Hepatocyte (in vitro differentiated cells): Measurements from ENCODE around the gene CALML3. TPM values are rescaled to one million over a fixed set of nuclear protein-coding genes. Genes with fewer than 3 reads are reported as not detected.

Source experiments
- DNase-seq: peaks from one replicate; pipeline ENCODE4 v3.0.0-alpha.2; 2016; ENCODE audit warnings: low spot score
- H2AFZ ChIP-seq: fragments of 200-600 bp; sonication (generic); 2 replicates; pipeline ENCODE4 v1.6.0; 2016; ENCODE audit warnings: antibody characterized with exemption, mild to moderate bottlenecking
- H3K27ac ChIP-seq: fragments of 200-600 bp; sonication (generic); 2 replicates; pipeline ENCODE4 v1.5.1; 2016; ENCODE audit warnings: mild to moderate bottlenecking
- H3K27me3 ChIP-seq: fragments of 200-600 bp; sonication (generic); 2 replicates; pipeline ENCODE4 v1.6.1; 2016
- H3K36me3 ChIP-seq: fragments of 200-600 bp; sonication (generic); replicated peaks from 2 replicates; pipeline ENCODE4 v1.5.1; 2016; ENCODE audit warnings: low read depth; ENCODE audit not compliant: insufficient read depth
- H3K4me1 ChIP-seq: fragments of 200-600 bp; sonication (generic); 2 replicates; pipeline ENCODE4 v1.5.1; 2016; ENCODE audit warnings: mild to moderate bottlenecking, moderate library complexity; ENCODE audit not compliant: insufficient read depth
- H3K4me2 ChIP-seq: fragments of 200-600 bp; sonication (generic); 2 replicates; pipeline ENCODE4 v1.6.0; 2016
- H3K4me3 ChIP-seq: fragments of 200-600 bp; sonication (generic); 2 replicates; pipeline ENCODE4 v1.5.1; 2016; ENCODE audit warnings: mild to moderate bottlenecking
- H3K79me2 ChIP-seq: fragments of 200-600 bp; sonication (generic); 2 replicates; pipeline ENCODE4 v1.6.0; 2017; ENCODE audit warnings: mild to moderate bottlenecking
- H3K9me2 ChIP-seq: fragments of 200-600 bp; sonication (generic); replicated peaks from 2 replicates; pipeline ENCODE4 v1.6.0; 2017; ENCODE audit warnings: mild to moderate bottlenecking; ENCODE audit not compliant: insufficient read depth
- H3K9me3 ChIP-seq: fragments of 200-600 bp; sonication (generic); 2 replicates; pipeline ENCODE4 v1.5.1; 2016; ENCODE audit warnings: low read depth, mild to moderate bottlenecking
- H4K20me1 ChIP-seq: fragments of 200-600 bp; sonication (generic); 2 replicates; pipeline ENCODE4 v1.6.0; 2016; ENCODE audit warnings: mild to moderate bottlenecking; ENCODE audit not compliant: insufficient read depth, poor library complexity, severe bottlenecking
- EZH2 ChIP-seq: fragments of 200-600 bp; sonication (generic); IDR thresholded peaks from 2 replicates; pipeline ENCODE4 v1.6.1; 2016; ENCODE audit warnings: antibody characterized with exemption, mild to moderate bottlenecking, borderline replicate concordance
- EZH2phosphoT487 ChIP-seq: fragments of 200-600 bp; sonication (generic); IDR thresholded peaks from one replicate; pipeline ENCODE4 v1.6.1; 2018; ENCODE audit warnings: antibody characterized with exemption, mild to moderate bottlenecking, low read depth, moderate library complexity; ENCODE audit not compliant: unreplicated experiment, severe bottlenecking
- WGBS: methylation state at CpG from one replicate; pipeline ENCODE4 v1.1.6; 2016; ENCODE audit warnings: low lambda C conversion rate; ENCODE audit errors: missing lambda C conversion rate; 5-methylcytosine and 5-hydroxymethylcytosine counted together
- polyA plus RNA-seq: library from polyadenylated mRNA; unstranded; fragments of >200 nt; fragmentation: Nextera tagmentation; extraction: Ambion mirVana; gene quantifications from 2 replicates; pipeline ENCODE4 v1.2.1, GENCODE V29; 2016
- total RNA-seq: library from RNA; depleted of rRNA; stranded (reverse); fragments of >200 nt; gene quantifications from 2 replicates; pipeline ENCODE4 v1.2.3, GENCODE V29; 2014
- TF ChIP-seq, protein P1 (sequence below): fragments of 200-600 bp; sonication (generic); IDR thresholded peaks from 2 replicates; pipeline ENCODE4 v1.5.1; 2016; ENCODE audit warnings: antibody characterized with exemption, mild to moderate bottlenecking; ENCODE audit not compliant: poor library complexity

CALML3 gene
- total and polyA plus RNA-seq, 2 experiments from 2014 or later = not detected

DNA sequence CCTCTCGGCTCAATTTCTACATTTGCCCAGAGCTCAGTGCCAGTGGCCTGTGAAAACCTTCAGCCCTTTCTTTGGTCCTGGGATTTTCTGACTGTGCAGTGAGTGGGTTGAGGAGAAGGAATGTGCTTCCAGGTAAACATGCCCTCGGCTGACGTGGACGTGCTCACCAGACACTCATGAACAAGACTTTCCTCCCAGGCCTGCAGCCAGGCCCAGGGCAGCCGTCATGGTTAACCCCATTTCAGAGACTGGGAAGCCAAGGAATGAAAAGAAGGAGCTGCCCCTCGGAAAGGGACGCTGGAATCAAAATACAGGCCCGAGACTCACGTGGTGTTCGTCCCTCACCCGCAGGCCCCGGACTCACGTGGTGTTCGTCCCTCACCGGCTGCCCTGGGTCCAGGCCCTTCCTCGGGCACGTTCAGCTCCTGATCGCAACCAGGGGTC, 16.6 kb upstream of the CALML3 start:
- H3K4me1 ChIP-seq = peaks cover 19% of the 10 kb centered on the region
- H3K9me2 ChIP-seq = no peaks in the 10 kb centered on the region
- H3K27ac ChIP-seq = no peak overlapping the region
- no peaks in the 10 kb centered on the region for H3K79me2 ChIP-seq
- H3K36me3 ChIP-seq = no peaks in the 10 kb centered on the region
- no peak overlapping the region for H3K4me2 ChIP-seq
- DNase-seq = no peak
- no peaks in the 10 kb centered on the region for H3K27me3 ChIP-seq
- H2AFZ ChIP-seq = no peak overlapping the region
- no peaks in the 10 kb centered on the region for H3K9me3 ChIP-seq
- TF ChIP-seq EZH2phosphoT487 (no peak), EZH2 (no peak)
- TF ChIP-seq, protein P1, sequence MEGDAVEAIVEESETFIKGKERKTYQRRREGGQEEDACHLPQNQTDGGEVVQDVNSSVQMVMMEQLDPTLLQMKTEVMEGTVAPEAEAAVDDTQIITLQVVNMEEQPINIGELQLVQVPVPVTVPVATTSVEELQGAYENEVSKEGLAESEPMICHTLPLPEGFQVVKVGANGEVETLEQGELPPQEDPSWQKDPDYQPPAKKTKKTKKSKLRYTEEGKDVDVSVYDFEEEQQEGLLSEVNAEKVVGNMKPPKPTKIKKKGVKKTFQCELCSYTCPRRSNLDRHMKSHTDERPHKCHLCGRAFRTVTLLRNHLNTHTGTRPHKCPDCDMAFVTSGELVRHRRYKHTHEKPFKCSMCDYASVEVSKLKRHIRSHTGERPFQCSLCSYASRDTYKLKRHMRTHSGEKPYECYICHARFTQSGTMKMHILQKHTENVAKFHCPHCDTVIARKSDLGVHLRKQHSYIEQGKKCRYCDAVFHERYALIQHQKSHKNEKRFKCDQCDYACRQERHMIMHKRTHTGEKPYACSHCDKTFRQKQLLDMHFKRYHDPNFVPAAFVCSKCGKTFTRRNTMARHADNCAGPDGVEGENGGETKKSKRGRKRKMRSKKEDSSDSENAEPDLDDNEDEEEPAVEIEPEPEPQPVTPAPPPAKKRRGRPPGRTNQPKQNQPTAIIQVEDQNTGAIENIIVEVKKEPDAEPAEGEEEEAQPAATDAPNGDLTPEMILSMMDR = no peak
- WGBS = 94% methylated on average over 18 of the region's 18 CpGs
- H4K20me1 ChIP-seq = no peaks in the 10 kb centered on the region
- H3K4me3 ChIP-seq = no peak overlapping the region

DNA sequence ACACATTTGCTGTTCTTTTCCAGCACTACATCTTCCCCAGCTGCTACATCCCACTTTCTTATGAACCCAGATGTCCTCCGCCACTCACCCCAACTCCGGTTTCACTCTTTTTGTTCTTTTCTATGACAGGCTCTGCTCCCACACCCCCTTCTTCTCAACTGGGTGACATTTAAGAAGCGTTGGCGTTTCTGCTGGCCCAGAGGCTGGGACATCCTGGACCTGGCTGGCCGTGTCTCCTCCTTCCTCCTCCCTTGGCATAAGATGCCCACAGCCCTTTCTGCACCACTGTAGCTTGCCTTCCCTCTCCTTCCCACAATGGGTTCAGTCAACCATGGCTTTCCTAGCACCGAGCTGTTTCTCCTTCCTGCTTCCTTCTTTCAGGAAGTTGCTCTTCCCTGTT, 16.0 kb upstream of the CALML3 start:
- Histone ChIP-seq H3K79me2 (no peaks in the 10 kb centered on the region), H2AFZ (no peak overlapping the region), H4K20me1 (no peaks in the 10 kb centered on the region), H3K27ac (no peak overlapping the region), H3K4me3 (no peak overlapping the region), H3K9me2 (no peaks in the 10 kb centered on the region), H3K4me1 (peaks cover 23% of the 10 kb centered on the region), H3K9me3 (no peaks in the 10 kb centered on the region), H3K36me3 (no peaks in the 10 kb centered on the region), H3K27me3 (no peaks in the 10 kb centered on the region), H3K4me2 (no peak overlapping the region)
- TF ChIP-seq EZH2phosphoT487 (no peak), EZH2 (no peak)
- TF ChIP-seq, protein P1 = no peak
- 99% methylated on average over 6 of the region's 6 CpGs for WGBS
- no peak for DNase-seq

DNA sequence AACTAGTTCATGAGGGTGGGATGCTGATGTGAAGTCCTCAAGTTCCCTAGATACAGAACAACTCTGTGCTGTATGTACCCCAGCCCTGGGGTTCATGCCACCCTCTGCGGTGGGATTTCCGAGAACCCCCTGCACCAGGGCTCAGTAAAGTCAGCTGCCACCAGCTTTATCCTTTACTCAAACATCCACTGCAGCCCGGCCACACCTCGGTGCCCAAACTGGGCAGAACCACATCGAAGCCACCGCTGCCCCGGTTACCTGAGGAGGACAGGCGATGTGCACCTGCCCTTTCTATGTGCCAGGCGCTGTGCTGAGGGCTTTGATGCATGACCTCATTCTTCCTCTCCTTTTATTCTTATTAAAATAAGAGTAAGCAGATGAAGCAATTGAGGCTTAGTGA, 15.5 kb upstream of the CALML3 start:
- H4K20me1 ChIP-seq = no peaks in the 10 kb centered on the region
- H3K9me3 ChIP-seq = no peaks in the 10 kb centered on the region
- H3K9me2 ChIP-seq = no peaks in the 10 kb centered on the region
- H3K27me3 ChIP-seq = no peaks in the 10 kb centered on the region
- DNase-seq = no peak
- WGBS = 97% methylated on average over 9 of the region's 9 CpGs
- no peak overlapping the region for H3K27ac ChIP-seq
- no peaks in the 10 kb centered on the region for H3K36me3 ChIP-seq
- H3K79me2 ChIP-seq = no peaks in the 10 kb centered on the region
- TF ChIP-seq EZH2 = no peak
- TF ChIP-seq EZH2phosphoT487 = no peak
- TF ChIP-seq, protein P1 = no peak
- H3K4me1 ChIP-seq = peaks cover 22% of the 10 kb centered on the region
- H2AFZ ChIP-seq = no peak overlapping the region
- H3K4me2 ChIP-seq = no peak overlapping the region
- no peak overlapping the region for H3K4me3 ChIP-seq

DNA sequence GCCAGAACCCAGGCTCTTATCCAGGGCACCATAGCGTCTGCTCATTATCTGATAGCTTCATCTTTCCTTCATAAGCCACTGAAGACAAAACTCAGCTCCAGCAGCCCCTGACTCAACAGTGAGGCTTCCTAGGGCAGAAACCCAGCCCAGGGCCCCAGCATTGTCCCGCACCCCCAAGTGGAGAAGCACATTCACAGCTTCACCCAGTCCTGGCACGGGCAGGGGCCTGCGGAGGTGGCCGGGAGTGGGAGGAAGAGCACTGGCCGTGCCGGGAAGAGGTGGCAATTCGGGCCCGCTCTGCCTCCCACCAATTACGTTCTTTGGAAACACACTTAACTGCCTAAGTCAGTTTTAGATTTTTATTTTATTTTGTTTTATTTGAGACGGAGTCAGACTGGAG, 15.1 kb upstream of the CALML3 start:
- Histone ChIP-seq H4K20me1 (no peaks in the 10 kb centered on the region), H3K9me3 (no peaks in the 10 kb centered on the region), H3K27me3 (no peaks in the 10 kb centered on the region), H3K4me1 (peaks cover 22% of the 10 kb centered on the region), H3K4me3 (no peak overlapping the region), H3K79me2 (no peaks in the 10 kb centered on the region), H3K9me2 (no peaks in the 10 kb centered on the region), H3K4me2 (no peak overlapping the region), H2AFZ (no peak overlapping the region), H3K27ac (no peak overlapping the region), H3K36me3 (no peaks in the 10 kb centered on the region)
- 94% methylated on average over 11 of the region's 11 CpGs for WGBS
- no peak for DNase-seq
- TF ChIP-seq, protein P1 = no peak
- TF ChIP-seq EZH2 (no peak), EZH2phosphoT487 (no peak)
